Measurements from ENCODE around the gene GPR137B. TPM values are rescaled to one million over a fixed set of nuclear protein-coding genes. Genes with fewer than 3 reads are reported as not detected.

Gene GPR137B
- total and polyA plus RNA-seq, 2 of the 13 experiments (the other 11 are each of a cell fraction or from before 2014, with no cell fraction given) = 0.31 to 0.41 TPM

DNA sequence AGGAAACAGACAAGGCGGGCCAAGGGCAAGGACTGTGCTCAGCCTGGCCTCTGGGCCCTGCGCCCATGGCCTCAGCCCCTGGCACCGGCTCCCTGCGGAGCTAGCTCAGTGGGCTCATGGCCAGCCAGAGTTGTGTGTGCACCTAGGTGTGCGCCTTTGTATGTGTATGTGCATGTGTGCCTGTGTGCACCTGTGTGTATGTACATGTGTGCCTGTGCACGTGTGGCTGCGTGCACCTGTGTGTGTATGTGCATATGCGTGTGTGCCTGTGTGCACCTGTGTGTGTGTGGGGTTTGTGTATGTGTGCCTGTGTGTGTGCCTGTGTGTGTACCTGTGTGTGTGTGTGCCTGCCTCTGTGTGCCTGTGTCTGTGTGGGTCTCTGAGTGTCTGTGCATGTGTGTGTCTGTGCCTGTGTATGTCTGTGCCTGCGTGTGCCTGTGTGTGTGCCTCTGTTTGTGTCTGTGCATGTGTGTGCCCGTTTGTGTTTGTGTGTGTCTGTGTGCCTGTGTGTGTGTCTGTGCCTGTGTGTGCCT lies 7.4 kb downstream of the GPR137B start (continued):
- TF ChIP-seq, protein P1, sequence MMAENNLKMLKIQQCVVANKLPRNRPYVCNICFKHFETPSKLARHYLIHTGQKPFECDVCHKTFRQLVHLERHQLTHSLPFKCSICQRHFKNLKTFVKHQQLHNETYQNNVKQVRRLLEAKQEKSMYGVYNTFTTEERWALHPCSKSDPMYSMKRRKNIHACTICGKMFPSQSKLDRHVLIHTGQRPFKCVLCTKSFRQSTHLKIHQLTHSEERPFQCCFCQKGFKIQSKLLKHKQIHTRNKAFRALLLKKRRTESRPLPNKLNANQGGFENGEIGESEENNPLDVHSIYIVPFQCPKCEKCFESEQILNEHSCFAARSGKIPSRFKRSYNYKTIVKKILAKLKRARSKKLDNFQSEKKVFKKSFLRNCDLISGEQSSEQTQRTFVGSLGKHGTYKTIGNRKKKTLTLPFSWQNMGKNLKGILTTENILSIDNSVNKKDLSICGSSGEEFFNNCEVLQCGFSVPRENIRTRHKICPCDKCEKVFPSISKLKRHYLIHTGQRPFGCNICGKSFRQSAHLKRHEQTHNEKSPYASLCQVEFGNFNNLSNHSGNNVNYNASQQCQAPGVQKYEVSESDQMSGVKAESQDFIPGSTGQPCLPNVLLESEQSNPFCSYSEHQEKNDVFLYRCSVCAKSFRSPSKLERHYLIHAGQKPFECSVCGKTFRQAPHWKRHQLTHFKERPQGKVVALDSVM (CRISPR knock-in tag; IDR thresholded peaks at IDR 0.05) = no peak
- no peak for TF ChIP-seq SIX1 (CRISPR knock-in tag; IDR thresholded peaks at IDR 0.05; ENCODE audit: borderline replicate concordance)
- TF ChIP-seq ZNF33A (CRISPR knock-in tag; IDR thresholded peaks at IDR 0.05; ENCODE audit: borderline replicate concordance) = no peak
- no peak for TF ChIP-seq ZNF484 (CRISPR knock-in tag; IDR thresholded peaks at IDR 0.05; ENCODE audit: borderline replicate concordance, low read depth)

DNA sequence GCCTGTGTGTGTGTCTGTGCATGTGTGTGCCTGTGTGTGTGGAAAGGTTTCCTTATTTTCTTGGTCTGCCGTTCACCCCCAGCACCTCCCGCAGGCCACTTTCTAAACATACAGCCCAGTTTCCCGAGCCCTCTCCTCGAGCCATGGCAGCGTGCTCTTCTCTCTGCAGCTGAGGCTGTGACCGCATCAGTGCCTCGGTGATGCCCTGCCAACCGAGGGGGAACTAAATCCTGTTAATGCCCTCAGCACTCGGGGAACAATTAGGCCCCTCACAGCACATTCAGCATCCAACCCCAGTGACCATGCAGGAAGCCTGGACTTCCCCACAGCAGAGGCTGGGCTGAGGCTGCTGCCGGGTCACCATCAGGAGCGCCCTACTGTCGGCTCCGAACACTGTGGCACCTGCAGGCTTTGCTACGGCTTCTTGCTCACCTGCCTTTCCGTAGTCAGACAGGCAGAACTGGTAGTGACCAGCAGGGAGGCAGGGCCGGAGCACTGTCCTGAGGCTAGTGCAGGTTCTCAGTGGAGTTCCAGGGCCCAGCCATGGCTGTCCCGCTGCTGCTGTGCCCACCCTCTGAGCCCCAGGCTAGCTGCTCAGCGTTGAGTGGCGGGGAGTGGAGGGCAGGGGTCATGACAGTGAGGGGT lies 8.1 kb downstream of the GPR137B start:
- Histone ChIP-seq H3K9ac (ENCODE audit: insufficient read depth, low read depth, low read length) (no peak overlapping the region), H2AFZ (ENCODE audit: low read length) (no peak overlapping the region), H4K20me1 (ENCODE audit: insufficient read depth, low read length) (no peaks in the 10 kb centered on the region), H3K27ac (ENCODE audit: extremely low read length, insufficient read depth, low read length) (no peak overlapping the region), H3K27me3 (ENCODE audit: control insufficient read depth in 1 of 2, insufficient read depth in 2 of 2, low read length in 2 of 2) (peaks cover 0 to 13% of the 10 kb centered on the region in 2 experiments; a peak in 2 of 5 replicates), H3K4me3 (replicated peaks in 1 of 3; ENCODE audit: insufficient read depth in 1 of 3, low read depth in 2 of 3, low read length in 3 of 3) (no peak overlapping the region), H3K4me2 (ENCODE audit: low read depth, low read length) (no peak overlapping the region), H3K4me1 (ENCODE audit: insufficient read depth, low read length) (no peaks in the 10 kb centered on the region), H3K9me3 (ENCODE audit: low read length) (no peaks in the 10 kb centered on the region), H3K79me2 (ENCODE audit: insufficient read depth, low read length) (no peaks in the 10 kb centered on the region), H3K36me3 (replicated peaks in 1 of 2; ENCODE audit: control insufficient read depth in 1 of 2, insufficient read depth in 2 of 2, low read length in 2 of 2) (no peaks in the 10 kb centered on the region)
- FAIRE-seq = no peak
- no peak; the same call in 1 of the 3 replicates for ATAC-seq
- POLR2A ChIA-PET = no interaction called here
- intact Hi-C loops (cut with micrococcal nuclease; ENCODE audit: unreplicated experiment) (no loop called here), in situ Hi-C loops (cut with HindIII; ENCODE audit: extremely low pct_ligation_motif_present, low pct_unique_long_range_greater_than_20kb) (no loop called here)
- DNase-seq (ENCODE audit: low spot score) = no peak
- BruUV-seq (replicated peaks) = no TSS peak
- CTCF ChIA-PET (ENCODE audit: low intra/inter-chr PET ratio, low total read pairs) = no interaction called here
- 61% methylated on average over 14 of the region's 19 CpGs for WGBS (ENCODE audit: low lambda C conversion rate)
- TF ChIP-seq RFXANK (CRISPR knock-in tag; IDR thresholded peaks at IDR 0.05) (no peak), GLI4 (CRISPR knock-in tag; IDR thresholded peaks at IDR 0.05; ENCODE audit: borderline replicate concordance) (no peak), NFKBIZ (CRISPR knock-in tag; IDR thresholded peaks at IDR 0.05) (no peak), ZNF264 (CRISPR knock-in tag; IDR thresholded peaks at IDR 0.05) (no peak), SMARCC2 (IDR thresholded peaks at IDR 0.05) (no peak), RARG (CRISPR knock-in tag; IDR thresholded peaks at IDR 0.05; ENCODE audit: low read depth) (no peak), BHLHE40 (IDR thresholded peaks at IDR 0.05; ENCODE audit: low read length) (no peak), MAFG (CRISPR knock-in tag; IDR thresholded peaks at IDR 0.05) (no peak), RARA (CRISPR knock-in tag; IDR thresholded peaks at IDR 0.05) (no peak), SETDB1 (CRISPR knock-in tag; IDR thresholded peaks at IDR 0.05; ENCODE audit: borderline replicate concordance) (no peak)
- TF ChIP-seq, protein P2, sequence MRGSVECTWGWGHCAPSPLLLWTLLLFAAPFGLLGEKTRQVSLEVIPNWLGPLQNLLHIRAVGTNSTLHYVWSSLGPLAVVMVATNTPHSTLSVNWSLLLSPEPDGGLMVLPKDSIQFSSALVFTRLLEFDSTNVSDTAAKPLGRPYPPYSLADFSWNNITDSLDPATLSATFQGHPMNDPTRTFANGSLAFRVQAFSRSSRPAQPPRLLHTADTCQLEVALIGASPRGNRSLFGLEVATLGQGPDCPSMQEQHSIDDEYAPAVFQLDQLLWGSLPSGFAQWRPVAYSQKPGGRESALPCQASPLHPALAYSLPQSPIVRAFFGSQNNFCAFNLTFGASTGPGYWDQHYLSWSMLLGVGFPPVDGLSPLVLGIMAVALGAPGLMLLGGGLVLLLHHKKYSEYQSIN (CRISPR knock-in tag; IDR thresholded peaks at IDR 0.05; ENCODE audit: borderline replicate concordance) = no peak
- TF ChIP-seq, protein P3, sequence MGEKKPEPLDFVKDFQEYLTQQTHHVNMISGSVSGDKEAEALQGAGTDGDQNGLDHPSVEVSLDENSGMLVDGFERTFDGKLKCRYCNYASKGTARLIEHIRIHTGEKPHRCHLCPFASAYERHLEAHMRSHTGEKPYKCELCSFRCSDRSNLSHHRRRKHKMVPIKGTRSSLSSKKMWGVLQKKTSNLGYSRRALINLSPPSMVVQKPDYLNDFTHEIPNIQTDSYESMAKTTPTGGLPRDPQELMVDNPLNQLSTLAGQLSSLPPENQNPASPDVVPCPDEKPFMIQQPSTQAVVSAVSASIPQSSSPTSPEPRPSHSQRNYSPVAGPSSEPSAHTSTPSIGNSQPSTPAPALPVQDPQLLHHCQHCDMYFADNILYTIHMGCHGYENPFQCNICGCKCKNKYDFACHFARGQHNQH (CRISPR knock-in tag; IDR thresholded peaks at IDR 0.05) = no peak
- TF ChIP-seq, protein P4, sequence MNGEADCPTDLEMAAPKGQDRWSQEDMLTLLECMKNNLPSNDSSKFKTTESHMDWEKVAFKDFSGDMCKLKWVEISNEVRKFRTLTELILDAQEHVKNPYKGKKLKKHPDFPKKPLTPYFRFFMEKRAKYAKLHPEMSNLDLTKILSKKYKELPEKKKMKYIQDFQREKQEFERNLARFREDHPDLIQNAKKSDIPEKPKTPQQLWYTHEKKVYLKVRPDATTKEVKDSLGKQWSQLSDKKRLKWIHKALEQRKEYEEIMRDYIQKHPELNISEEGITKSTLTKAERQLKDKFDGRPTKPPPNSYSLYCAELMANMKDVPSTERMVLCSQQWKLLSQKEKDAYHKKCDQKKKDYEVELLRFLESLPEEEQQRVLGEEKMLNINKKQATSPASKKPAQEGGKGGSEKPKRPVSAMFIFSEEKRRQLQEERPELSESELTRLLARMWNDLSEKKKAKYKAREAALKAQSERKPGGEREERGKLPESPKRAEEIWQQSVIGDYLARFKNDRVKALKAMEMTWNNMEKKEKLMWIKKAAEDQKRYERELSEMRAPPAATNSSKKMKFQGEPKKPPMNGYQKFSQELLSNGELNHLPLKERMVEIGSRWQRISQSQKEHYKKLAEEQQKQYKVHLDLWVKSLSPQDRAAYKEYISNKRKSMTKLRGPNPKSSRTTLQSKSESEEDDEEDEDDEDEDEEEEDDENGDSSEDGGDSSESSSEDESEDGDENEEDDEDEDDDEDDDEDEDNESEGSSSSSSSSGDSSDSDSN (CRISPR knock-in tag; IDR thresholded peaks at IDR 0.05) = no peak

Data from HepG2 (cell line).